NCI-H510A (cell line): ENCODE results near the gene HSPBP1.

Source experiments
- DNase-seq: peaks from one replicate; lab custom pipeline; 2025; lab: John Stamatoyannopoulos, UW

HSPBP1 gene

DNA sequence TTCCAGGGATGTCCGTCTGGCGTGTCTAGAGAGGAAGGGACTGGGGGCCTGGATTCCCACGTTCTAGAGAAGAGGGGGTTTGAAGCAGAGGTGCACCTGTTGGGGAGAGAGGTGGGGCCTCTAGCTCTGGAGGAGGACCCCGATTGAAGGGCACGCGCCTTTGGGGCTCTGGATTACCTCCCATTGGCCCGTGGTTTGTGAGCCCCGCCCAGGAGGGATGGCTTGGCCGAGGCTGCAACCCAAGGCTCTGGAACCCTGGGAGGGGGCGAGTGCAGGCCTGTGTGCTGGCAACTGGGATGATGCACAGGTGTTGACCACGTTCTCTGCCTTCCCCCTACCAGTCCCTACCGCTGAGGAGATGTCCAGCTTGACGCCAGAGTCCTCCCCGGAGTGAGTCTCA is 25.1 kb upstream of the HSPBP1 start:
- no peak for DNase-seq

DNA sequence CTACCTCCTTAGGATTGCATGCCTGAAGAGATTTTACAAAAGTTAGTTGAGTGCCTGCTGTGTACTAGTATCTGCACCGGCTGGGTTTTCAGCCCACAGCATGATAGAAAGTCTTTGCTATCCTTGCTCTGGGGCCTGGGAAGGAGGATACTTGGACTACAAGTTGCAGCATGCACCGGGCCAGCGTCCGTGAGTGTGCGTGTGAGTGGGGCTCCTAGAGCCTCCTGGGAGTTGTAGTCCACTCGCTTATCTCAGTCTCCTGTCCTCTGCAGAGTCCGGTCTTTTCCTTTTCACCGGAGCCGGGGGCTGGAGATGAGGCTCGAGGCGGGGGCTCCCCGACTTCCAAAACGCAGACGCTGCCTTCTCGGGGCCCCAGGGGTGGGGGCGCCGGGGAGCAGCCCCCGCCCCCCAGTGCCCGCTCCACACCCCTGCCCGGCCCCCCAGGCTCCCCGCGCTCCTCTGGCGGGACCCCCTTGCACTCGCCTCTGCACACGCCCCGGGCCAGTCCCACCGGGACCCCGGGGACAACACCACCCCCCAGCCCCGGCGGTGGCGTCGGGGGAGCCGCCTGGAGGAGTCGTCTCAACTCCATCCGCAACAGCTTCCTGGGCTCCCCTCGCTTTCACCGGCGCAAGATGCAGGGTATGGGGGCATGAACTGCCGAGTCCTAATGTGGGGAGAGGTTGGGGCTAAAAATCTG is 24.5 kb upstream of the HSPBP1 start:
- DNase-seq = no peak

DNA sequence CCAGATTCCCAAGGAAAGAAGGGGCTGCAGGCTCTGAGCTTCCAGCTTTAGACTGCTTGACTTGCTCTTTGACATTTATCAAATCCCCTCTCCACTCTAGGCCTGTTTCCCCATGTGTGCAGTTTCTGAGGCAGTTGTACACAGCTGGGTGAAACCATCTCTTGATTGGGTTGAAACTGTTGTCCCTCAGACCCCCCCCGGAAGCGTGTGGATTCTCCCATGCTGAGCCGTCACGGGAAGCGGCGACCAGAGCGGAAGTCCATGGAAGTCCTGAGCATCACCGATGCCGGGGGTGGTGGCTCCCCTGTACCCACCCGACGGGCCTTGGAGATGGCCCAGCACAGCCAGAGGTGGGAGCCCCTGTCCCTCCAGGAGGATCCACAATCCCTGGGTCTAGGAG is 23.6 kb upstream of the HSPBP1 start:
- DNase-seq = no peak

DNA sequence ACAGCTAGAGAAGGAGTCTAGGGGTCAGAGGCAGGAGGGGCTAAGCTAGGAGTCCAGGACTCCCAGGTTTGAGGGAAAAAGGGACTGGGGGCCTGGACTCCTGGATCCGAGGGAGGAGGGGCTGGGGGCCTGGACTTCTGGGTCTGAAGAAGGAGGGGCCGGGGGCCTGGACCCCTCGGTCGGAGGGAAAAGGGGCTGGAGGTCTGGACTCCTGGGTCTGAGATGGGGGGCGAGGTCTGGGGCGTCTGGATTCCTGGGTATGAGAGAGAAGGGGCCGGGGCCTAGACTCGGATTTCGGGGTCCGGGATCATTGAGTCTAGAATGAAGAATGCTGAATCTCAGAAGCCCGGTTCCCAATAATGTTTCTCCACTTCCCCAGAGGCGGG is 22.4 kb upstream of the HSPBP1 start:
- no peak for DNase-seq

DNA sequence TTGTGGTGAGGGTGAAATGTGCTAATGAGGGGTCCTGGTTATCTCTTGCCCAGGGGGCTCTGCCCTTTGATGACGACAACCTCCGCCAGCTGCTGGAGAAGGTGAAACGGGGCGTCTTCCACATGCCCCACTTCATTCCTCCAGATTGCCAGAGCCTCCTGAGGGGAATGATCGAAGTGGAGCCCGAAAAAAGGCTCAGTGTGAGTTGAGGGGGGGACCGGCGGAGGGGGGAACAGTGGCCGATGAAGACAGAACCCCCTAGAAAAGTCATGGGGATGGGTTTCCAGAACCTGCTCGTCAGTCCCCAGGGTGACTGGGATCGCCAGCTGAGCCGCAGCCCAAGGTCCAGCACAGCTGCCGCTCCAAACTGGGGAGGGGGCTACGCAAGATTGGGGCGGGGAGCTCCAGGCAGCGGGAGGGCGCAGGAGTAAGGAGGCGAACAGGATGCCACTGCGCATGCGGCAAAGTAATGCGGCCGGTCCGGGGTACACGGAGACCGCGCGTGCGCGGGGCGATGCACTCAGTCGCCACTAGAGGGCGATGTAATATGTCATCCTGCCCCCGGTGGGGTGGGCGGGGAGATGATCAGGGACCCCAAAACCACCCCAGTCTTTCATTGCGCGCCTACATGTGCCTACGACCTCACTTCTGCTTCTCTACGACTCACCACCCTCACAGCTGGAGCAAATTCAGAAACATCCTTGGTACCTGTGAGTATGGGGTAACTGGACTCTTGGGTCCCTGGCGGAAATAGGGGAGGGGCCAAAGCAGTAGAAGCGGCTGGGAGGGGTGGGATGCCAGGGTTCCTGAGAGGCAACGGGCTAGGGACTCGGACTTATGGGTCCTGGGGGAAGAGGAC is 21.8 kb upstream of the HSPBP1 start:
- DNase-seq = no peak

DNA sequence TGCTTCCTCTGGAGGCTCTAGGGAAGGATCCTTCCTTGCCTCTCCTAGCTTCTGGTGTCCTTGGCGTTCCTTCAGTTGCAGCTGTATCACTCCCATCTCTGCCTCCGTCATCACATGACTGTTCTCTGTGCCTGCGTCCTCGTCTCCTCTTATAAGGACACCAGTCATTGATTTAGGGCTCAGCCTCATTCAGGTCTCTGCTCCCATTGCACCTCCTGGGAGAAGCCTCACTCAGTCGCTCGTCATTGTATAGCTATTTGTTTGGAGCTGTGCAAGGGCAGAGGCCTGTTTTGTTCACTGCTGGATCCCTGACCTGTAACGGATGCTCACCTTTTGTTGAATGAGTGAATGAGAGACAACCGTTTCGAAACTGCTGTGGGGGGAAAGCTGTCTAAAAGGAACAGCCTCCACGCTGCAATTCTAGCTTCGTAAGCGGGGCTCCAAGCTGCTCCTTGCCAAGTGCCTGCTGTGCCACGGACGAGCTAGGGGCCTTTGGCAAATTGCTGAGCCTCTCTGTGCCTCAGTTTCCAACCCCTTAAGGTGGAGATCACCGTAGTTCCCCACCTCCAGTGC is 21.1 kb upstream of the HSPBP1 start:
- no peak for DNase-seq

DNA sequence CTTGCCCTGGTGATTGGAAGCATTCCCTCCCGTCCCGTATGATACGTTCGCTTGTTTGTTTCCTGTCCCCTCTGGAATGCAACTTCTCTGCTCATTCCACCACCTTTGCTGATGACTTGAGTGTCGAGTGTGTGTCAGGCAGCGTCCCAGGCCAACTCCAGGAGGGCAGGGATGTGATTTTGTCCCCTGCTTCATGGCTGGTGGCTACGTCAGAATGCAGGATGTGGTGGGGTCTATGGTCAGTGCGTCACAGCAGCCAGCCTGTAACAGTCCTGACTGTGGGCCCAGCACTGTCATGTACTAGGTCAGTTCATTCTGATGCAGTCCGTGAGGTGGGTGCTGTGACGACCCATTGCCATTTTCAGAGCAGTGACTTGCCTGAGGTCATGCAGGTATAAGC is 20.1 kb upstream of the HSPBP1 start:
- no peak for DNase-seq

DNA sequence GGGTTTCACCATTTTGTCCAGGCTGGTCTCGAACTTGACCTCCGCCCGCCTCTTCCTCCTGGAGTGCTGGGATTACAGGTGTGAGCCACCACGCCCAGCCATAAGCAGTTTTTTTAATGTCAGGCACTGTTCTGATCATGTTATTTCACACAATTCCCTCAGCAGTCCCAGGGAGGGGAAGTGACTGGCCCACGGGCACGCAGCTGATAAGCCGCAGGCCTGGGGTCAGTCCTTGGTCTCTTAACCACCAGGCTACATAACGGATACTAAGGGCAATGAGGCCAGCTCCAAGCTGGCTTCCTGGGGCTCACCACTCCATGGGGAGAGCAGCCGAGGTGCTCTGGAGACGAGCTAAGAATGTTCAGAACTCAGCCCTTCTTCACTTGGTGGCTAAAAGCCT is 17.4 kb upstream of the HSPBP1 start:
- no peak for DNase-seq

DNA sequence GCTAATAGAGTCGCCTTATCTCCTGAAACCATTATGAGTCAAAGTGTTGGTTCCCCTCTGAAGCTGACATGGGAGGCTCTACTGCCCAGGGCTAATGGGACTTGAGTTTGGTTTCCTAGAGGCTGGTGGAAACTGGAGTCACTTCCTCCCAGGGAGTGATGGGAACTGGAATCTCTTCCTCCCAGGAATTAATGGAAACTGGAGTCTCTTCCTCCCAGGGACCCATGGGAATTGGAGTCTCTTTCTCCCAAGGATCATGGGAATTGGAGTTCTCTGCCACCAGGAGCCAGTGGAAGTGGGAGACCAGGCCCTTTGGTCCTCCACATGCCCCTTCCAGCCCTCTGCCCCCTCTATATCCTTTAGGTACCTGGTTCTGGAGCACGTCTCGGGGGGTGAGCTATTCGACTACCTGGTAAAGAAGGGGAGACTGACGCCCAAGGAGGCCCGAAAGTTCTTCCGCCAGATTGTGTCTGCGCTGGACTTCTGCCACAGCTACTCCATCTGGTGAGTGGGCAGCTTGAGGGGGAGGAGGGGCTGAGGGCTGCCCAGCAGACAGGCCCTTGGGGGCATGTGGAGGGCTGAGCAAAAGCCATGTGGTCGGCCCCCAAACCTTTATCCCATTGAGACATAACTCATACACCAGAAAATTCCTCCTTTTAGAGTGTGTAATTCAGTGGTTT is 9.3 kb upstream of the HSPBP1 start:
- no peak for DNase-seq

DNA sequence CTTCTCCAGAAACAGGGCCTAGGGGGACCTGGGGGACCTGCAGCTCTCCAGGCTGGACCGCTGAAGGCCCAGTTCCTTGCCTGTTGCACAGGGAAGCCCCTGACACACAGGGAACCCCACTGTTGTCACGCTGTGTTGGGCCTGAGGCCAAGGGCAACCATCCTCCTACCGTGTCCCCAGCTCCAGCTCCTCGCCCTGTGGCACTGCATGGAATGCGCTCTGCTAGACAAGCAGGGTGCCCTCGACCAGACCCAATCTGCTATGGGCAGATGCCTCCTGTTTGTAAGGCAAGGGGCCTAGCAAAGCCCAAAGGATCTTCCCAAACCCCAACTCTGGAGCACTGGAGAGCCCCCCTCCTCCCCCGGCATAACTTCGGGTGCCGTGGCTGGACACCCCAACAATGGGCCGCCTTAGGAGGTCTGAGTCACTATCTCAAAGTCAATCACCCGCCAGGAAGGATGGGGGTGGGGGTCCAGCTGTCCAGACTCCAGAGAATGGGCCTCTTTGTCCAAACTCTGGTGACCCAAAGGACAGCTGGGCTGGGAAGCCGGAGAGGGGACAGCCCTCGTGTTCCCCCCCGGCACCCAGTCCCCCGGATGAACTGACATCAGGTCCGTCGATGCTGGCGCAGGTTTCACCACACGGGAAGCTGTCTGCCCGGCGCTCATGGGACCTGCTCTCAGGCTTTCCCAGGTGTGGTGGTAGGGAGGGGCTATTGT is 7.6 kb upstream of the HSPBP1 start:
- no peak for DNase-seq

DNA sequence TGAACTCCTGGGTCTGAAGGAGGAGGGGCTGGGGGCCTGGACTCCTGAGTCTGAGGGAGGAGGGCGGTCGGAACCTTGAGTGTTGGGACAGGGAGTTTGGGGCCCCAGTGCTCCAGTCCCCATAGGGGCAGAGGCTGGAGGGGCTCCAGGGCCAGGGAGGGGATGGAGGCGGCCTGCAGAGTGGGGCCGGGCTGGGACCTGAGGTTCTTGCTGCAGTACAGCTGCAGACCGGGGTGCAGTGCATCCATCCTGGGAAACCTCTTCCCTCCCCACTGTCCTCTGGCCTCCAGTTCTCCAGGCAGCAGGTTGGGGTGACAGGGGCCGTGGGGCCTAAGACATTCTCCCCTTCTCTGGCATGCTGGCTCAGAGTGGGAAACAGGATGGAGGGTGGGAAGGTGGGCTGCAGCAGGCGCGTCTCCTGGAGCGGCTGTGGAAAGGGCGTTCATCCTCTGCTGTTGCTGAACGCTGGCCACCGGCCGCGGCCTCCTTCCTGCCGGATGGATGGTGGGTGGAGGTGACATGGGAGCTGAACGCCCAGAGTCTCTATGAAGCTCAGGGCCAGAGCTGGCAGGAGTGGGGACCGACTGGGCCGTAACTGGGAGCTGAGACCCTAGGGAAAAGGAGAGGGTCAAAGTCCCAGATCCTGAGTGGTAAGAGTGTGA is 5.5 kb upstream of the HSPBP1 start:
- DNase-seq = no peak

DNA sequence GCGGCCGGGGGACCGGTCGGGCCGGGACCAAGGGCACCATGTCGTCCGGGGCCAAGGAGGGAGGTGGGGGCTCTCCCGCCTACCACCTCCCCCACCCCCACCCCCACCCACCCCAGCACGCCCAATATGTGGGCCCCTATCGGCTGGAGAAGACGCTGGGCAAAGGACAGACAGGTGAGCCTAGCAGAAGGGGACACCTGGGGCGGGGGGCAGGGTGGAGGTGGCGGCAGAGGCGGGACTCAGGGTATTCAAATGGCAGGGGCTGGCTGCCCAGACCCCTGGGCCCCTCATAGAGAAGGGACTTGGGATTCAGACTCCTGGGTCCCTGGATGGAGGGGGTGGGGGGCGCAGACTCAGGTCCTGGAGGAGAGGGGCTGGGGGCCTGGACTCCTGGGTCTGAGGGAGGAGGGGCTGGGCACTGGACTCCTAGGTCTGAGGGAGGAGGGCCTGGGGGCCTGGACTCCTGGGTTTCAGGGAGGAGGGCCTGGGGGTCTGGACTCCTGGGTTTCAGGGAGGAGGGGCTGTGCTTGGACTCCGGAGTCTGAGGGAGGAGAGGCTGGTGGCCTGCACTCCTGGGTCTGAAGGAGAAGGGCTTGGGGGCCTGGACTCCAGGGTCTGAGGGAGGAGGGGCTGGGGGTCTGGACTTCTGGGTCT is 4.6 kb upstream of the HSPBP1 start:
- DNase-seq = peak; percentile 40

DNA sequence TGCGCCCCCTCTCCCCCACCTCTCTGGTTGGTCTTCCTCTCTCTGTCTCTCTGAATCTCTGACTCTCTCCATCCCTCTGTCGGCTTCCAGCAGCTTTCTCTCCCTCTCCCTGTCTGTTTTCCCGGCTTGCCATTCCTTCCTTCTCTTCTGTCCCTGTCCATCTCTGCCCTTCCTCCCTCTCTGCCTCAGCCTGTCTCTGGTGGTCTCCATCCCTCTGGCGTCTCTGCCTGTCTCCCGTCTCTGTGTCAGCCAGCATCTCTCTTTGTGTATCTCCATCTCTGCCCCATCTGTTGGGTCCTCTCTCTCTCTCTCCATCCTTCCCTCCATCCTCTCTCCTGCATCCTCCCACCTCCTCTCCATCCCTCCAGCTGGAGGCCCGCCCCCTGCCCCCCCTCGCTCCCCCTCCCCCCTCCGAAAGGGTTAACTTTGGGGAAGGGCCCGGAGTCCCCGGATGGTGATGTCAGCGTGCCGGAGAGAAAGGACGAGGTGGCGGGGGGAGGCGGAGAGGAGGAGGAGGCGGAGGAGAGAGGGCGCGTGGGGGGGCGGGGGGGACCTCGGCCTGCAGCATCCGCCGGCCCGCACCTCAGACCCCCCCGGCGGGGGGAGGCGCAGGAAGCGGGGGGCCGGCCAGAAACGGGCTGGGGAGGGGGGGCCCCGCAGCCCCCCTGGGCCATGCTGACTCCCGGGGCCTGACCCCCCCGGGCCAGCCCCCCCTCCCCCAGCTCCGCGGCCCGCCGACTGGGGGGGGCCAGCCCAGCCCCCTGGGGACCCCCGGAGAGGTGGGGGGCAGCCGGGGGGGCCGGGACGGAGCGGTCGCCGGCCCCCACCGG is 3.9 kb upstream of the HSPBP1 start, which contains the start of gene BRSK1:
Gene BRSK1 (plus strand): TSS at position 450 of the 830 bp plus-strand sequence. CDS start 446 bp downstream, outside the sequence.
- peak; percentile 83 for DNase-seq

DNA sequence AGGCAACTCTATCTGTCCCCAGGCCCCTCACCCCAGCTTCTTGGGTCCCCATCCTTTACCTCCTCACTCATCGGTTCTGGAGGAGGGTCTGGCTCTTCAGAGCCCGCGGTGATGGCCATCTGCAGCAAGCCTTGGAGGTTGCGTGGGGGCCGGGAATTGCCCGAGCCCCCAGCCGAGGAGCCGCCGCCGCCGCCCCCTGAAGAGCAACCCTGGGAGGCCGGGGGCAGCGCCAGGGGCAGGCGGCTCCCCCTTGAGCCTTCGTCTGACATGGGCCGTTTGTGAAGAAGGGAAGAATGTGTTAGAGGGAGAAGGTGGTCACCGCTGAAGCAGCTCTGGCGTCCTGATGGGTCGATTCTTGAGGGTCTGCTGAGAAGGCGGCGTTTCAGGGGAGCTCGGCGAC is 570 bp downstream of the HSPBP1 start:
- no peak for DNase-seq

DNA sequence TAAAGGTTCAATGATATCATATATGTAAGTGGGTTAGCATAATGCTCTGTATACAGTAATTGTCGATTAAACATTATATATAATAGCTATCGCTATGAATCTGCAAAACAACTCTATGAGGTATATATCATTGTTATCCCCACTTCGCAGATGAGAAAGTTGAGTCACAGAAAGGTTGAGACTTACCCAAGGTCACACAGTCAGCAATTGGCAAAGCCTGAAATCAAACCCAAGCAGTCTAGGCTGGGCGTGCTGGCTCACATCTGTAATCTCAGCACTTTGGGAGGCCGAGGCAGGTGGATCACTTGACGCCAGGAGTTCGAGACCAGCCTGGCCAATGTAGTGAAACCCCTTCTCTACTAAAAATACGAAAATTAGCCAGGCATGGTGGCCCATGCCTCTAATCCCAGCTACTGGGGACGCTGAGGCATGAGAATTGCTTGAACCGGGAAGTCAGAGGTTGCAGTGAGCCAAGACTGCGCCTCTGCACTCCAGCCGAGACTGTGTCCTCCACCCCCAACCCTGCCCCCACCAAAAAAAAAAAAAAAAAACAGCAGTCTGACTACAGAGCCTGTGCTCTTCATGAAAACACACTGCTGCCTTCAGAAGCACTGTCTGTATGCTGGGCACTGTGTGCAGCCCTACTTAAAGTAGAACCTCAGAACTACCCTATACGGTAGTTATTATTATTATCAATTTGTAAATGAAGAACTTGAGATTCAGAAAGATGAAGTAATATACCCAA is 1.3 kb downstream of the HSPBP1 start:
- no peak for DNase-seq

DNA sequence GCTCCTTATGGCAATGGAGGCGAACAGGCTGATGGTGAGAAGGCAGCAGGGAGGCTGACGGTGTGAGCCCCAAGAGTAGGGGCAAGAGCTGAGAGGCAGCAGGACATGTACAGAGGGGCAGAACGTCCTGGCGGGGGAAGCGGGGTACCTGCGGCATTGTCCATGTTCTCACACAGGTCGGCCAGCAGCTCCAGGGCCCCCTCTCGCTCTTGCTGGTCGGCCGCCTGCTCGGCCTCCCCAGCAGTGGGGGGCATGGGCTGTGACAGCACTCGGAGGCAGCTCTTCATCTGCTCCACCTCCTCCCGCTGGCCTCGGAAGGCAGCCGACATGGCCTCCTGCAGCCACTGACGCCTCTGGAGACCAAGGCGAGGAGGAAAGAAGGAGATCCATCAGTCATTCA is 2.4 kb downstream of the HSPBP1 start:
- DNase-seq = no peak

DNA sequence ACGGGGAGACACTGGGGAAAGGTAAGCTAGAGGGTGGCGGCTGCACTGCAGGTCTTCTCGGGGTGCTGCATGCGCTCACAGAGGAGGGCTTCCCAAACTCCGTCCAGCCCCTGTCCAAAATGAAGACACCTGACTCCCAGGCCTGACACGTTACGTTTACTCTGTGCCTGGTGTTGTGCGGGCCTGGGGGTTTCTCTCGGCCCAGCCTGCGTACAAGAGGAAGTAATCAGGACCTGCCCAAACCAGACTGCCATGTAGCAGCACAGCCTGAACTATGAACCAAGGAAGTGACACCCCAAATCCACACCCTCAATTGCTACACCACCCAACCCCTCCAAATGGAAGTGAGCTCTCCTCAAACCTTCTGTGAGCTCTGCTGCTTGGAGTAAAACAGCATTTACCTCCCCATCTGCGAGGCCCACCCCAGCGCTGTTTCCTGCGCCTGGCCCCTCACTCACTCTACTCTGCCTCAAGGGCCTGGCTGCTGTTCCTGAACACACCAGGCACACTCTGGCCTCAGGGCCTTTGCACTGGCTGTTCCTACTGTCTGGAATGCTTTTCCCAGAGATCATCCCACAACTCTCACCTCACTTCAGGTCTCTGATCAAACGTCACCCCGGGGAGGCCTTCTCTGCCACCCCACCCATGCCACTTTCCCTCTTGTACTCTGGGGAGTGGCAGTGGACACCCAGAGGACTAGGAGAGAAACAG is 3.0 kb downstream of the HSPBP1 start:
- no peak for DNase-seq
